Mesothelial cell of epicardium (in vitro differentiated cells): ENCODE results near the gene THSD4. TPM values are rescaled to one million over a fixed set of nuclear protein-coding genes. Genes with fewer than 3 reads are reported as not detected.

Experiments used
- DNase-seq, 2 experiments: peaks; one replicate each; pipeline ENCODE4 v3.0.0; 2021; ENCODE audit warnings: low spot score in 2 of 2; ENCODE audit not compliant: unreplicated experiment in 2 of 2
- H3K27ac Mint-ChIP-seq: 2 replicates; pipeline ENCODE4 v1.8.0; 2021; ENCODE audit warnings: mixed read lengths
- H3K27me3 Mint-ChIP-seq: 2 replicates; pipeline ENCODE4 v1.8.0; 2021; ENCODE audit warnings: low read depth, mixed read lengths
- H3K36me3 Mint-ChIP-seq: 2 replicates; pipeline ENCODE4 v1.8.0; 2021; ENCODE audit warnings: mixed read lengths
- H3K4me1 Mint-ChIP-seq: 2 replicates; pipeline ENCODE4 v1.8.0; 2021; ENCODE audit warnings: mixed read lengths
- H3K4me3 Mint-ChIP-seq: 2 replicates; pipeline ENCODE4 v1.8.0; 2021; ENCODE audit warnings: mild to moderate bottlenecking, moderate library complexity, mixed read lengths
- H3K9me3 Mint-ChIP-seq: 2 replicates; pipeline ENCODE4 v1.8.0; 2021; ENCODE audit warnings: mixed read lengths
- total RNA-seq: library from RNA; stranded (reverse); gene quantifications from 3 replicates; pipeline ENCODE4 v1.2.1, GENCODE V29; 2021
- TF ChIP-seq, protein P1 (sequence below): fragments of 200-600 bp; sonication (generic); IDR thresholded peaks from one replicate; pipeline ENCODE4 v1.5.0; 2021; ENCODE audit warnings: antibody characterized with exemption; ENCODE audit not compliant: unreplicated experiment

Gene THSD4
- total RNA-seq, 1 donor from 2014 or later: 93.9 TPM

DNA sequence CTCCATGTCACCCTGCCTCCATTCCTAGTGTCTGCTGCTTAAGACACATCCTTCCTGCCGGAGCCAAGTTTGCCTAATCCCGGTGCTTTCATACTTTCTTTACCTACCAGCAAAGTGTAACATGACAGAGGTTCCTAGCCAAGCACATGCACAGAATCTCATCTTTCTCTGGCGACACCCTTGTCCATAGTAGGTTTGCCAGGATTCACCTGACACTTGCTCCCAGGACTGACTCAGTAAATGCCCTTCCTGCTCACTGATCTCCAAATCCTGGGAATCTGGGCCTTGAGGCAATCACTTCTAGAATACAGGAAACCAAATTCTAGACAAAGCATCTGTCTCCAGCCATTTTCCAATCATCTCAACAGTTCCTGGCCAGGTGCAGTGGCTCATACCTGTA is 684.9 kb downstream of the THSD4 start:
- TF ChIP-seq, protein P1, sequence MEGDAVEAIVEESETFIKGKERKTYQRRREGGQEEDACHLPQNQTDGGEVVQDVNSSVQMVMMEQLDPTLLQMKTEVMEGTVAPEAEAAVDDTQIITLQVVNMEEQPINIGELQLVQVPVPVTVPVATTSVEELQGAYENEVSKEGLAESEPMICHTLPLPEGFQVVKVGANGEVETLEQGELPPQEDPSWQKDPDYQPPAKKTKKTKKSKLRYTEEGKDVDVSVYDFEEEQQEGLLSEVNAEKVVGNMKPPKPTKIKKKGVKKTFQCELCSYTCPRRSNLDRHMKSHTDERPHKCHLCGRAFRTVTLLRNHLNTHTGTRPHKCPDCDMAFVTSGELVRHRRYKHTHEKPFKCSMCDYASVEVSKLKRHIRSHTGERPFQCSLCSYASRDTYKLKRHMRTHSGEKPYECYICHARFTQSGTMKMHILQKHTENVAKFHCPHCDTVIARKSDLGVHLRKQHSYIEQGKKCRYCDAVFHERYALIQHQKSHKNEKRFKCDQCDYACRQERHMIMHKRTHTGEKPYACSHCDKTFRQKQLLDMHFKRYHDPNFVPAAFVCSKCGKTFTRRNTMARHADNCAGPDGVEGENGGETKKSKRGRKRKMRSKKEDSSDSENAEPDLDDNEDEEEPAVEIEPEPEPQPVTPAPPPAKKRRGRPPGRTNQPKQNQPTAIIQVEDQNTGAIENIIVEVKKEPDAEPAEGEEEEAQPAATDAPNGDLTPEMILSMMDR: no peak
- no peak for DNase-seq
- peaks cover 5% of the 10 kb centered on the region for H3K36me3 Mint-ChIP-seq
- no peak overlapping the region for H3K4me3 Mint-ChIP-seq
- peak overlapping the region; percentile 23 for H3K27ac Mint-ChIP-seq
- no peaks in the 10 kb centered on the region for H3K9me3 Mint-ChIP-seq
- H3K27me3 Mint-ChIP-seq: no peaks in the 10 kb centered on the region
- peaks cover 11% of the 10 kb centered on the region for H3K4me1 Mint-ChIP-seq

DNA sequence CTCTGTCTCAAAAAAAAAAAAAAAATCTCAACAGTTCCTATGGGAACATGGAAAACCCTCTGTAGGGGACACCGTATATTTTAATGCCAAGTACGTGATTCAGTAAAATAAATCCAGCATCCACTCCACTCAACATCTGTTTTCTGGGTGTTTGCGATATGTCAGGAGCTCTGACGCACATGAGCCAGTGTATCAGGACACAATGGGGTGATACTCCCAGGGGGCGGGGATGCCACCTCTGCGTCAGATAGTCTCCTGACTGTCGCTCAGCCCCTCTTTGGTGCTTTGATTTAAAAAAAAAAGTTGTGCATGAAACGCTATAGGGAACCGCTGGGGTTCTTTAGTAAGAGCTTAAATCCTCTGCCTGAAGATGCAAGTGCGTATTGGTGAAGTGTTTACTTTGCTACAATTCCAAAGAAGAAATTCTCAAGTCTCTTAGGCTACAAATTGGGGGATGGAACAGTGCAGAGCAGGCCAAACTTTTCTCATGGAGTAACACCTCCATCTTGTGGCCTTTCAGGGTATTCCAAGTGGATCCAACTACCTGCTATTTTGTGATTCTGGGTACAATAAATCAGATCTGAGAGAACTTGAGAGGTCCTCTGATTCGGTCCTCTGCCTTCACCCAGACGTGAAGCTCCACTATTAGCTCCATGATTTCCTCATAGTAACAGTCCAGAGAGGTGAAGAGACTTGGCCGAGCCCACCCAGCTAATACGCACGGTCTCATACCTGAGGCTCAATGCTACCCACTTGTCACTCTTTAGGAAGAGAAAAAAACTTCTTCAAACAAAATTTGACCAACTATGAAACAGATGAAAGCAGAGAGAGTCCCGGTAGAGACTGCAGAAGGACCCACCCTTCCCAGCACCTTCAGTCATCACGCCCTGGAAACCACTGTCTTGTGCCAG is 685.8 kb downstream of the THSD4 start:
- no peak overlapping the region for H3K4me3 Mint-ChIP-seq
- H3K27ac Mint-ChIP-seq: peak overlapping the region; percentile 66
- H3K27me3 Mint-ChIP-seq: no peaks in the 10 kb centered on the region
- H3K36me3 Mint-ChIP-seq: peaks cover 5% of the 10 kb centered on the region
- no peaks in the 10 kb centered on the region for H3K9me3 Mint-ChIP-seq
- TF ChIP-seq, protein P1: peak; percentile 89
- peak in 1 of 2 experiments; percentile 69 for DNase-seq
- peaks cover 15% of the 10 kb centered on the region for H3K4me1 Mint-ChIP-seq

DNA sequence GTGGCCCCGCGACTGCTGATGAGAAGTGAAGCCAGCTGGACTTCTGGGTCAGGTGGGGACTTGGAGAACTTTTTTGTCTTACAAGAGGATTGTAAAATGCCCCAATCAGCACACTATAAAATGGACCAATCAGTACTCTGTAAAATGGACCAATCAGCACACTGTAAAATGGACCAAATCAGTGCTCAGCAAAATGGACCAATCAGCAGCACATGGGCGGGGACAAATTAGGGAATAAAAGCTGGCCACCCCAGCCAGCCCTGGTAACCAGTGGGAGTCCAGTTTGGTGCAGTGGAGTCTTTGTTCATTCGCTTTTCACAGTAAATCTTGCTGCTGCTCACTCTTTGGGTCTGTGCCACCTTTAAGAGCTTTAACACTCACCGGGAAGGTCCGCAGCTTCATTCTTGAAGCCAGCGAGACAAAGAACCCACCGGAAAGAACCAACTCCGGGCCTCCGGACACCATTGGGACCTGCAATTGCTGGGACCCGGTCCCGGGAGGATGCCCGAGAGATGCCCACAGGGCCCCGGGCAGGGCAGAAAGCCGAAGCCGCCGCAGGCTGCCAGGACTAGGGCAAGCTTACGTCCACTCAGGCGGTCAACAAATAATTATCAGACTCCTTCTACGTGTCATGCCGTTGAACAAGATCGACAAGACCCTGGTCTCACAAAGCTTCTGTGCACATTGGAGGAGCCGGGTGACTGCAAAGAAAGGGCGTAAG is 686.8 kb downstream of the THSD4 start:
- TF ChIP-seq, protein P1: no peak
- no peak overlapping the region for H3K4me3 Mint-ChIP-seq
- no peaks in the 10 kb centered on the region for H3K9me3 Mint-ChIP-seq
- H3K27ac Mint-ChIP-seq: no peak overlapping the region
- DNase-seq: no peak
- peaks cover 3% of the 10 kb centered on the region for H3K36me3 Mint-ChIP-seq
- no peaks in the 10 kb centered on the region for H3K27me3 Mint-ChIP-seq
- H3K4me1 Mint-ChIP-seq: peaks cover 24% of the 10 kb centered on the region

DNA sequence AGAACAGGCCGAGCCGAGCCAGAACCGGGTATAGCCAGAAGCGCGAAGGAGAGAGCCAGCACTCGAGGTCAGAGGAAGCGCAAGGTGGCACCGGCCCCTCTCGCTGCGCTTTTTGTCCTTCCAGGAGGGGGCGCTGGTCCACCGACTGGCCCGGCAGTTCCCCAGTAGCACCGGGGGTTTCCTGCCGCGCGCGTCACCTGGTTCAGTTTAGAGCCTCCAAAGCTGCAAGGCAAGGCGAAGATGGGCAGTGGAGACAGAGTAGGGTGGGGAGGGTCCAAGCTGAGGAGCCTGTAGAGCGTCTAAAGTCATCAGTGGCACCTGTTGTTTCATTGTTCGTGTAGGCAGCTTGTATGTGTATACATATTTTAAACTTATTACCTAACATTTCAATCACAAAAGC is 687.5 kb downstream of the THSD4 start:
- H3K4me3 Mint-ChIP-seq: no peak overlapping the region
- no peaks in the 10 kb centered on the region for H3K27me3 Mint-ChIP-seq
- TF ChIP-seq, protein P1: peak; percentile 55
- no peaks in the 10 kb centered on the region for H3K9me3 Mint-ChIP-seq
- H3K27ac Mint-ChIP-seq: no peak overlapping the region
- peaks cover 3% of the 10 kb centered on the region for H3K36me3 Mint-ChIP-seq
- H3K4me1 Mint-ChIP-seq: peaks cover 31% of the 10 kb centered on the region
- no peak for DNase-seq

DNA sequence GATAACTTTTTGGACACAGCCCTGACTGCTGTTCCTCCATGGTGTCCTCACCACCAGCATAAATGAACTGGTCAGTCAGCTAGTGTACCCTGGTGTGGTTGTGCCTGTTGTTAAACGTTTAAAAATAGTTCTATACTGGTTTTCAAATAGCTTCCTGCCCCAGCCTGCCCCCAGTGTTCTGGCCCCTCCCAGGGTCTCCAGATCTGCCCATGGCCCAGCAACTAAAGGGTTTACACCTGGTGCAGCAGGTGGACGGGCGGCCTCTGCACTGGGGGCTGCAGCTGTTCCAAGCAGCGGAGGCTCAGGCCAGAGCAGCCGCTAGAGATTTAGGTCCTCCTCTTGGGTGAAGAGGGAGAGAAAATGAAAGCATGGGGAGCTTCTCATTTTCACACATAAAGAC is 689.0 kb downstream of the THSD4 start:
- no peak for DNase-seq
- TF ChIP-seq, protein P1: no peak
- H3K27me3 Mint-ChIP-seq: no peaks in the 10 kb centered on the region
- no peak overlapping the region for H3K27ac Mint-ChIP-seq
- no peak overlapping the region for H3K4me3 Mint-ChIP-seq
- peaks cover 3% of the 10 kb centered on the region for H3K36me3 Mint-ChIP-seq
- no peaks in the 10 kb centered on the region for H3K9me3 Mint-ChIP-seq
- H3K4me1 Mint-ChIP-seq: peaks cover 38% of the 10 kb centered on the region
